ENCODE data around the gene COL4A3.

Gene COL4A3

DNA sequence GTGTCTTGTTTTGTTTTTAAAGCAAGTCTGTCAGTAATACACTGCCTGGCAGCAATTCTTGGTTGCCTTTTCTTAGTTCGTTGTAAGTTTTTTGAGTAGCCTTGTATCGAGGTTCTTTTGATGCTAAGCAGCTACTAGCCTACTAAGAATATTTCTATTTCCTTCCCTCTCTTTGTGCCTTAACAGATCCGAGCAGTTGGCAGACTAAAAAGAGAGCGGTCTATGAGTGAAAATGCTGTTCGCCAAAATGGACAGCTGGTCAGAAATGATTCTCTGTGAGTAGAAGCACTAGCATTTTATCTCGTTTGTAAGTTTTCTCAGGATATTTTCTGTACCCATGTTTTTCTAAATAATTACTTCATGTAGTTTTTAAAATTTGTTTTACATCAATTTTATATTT lies 175.7 kb downstream of the COL4A3 start:
- Histone ChIP-seq H3K36me3 (ENCODE audit: insufficient read depth, low read length) (peaks cover 47% of the 10 kb centered on the region), H3K4me2 (ENCODE audit: low read length) (no peak overlapping the region), H3K27ac (ENCODE audit: low read depth, low read length, poor library complexity, severe bottlenecking) (no peak overlapping the region), H3K9me2 (ENCODE audit: low read depth, low read length) (no peaks in the 10 kb centered on the region), H3K4me3 (ENCODE audit: low read depth, low read length, poor library complexity, severe bottlenecking) (no peak overlapping the region), H3F3A (ENCODE audit: insufficient read depth, low read length) (no peaks in the 10 kb centered on the region), H4K20me1 (ENCODE audit: insufficient read depth, low read length) (no peaks in the 10 kb centered on the region), H3K9ac (ENCODE audit: low read length) (no peak overlapping the region), H3K9me3 (ENCODE audit: low read length) (no peaks in the 10 kb centered on the region), H3K27me3 (ENCODE audit: insufficient read depth, low read length) (no peaks in the 10 kb centered on the region), H2AFZ (ENCODE audit: low read length) (no peak overlapping the region), H3K79me2 (ENCODE audit: insufficient read depth, low read length) (no peaks in the 10 kb centered on the region), H3K4me1 (ENCODE audit: insufficient read depth, low read length, severe bottlenecking) (no peaks in the 10 kb centered on the region)
- TF ChIP-seq EZH2 (IDR thresholded peaks at IDR 0.05; ENCODE audit: borderline replicate concordance, low read length): no peak
- TF ChIP-seq, protein P1, sequence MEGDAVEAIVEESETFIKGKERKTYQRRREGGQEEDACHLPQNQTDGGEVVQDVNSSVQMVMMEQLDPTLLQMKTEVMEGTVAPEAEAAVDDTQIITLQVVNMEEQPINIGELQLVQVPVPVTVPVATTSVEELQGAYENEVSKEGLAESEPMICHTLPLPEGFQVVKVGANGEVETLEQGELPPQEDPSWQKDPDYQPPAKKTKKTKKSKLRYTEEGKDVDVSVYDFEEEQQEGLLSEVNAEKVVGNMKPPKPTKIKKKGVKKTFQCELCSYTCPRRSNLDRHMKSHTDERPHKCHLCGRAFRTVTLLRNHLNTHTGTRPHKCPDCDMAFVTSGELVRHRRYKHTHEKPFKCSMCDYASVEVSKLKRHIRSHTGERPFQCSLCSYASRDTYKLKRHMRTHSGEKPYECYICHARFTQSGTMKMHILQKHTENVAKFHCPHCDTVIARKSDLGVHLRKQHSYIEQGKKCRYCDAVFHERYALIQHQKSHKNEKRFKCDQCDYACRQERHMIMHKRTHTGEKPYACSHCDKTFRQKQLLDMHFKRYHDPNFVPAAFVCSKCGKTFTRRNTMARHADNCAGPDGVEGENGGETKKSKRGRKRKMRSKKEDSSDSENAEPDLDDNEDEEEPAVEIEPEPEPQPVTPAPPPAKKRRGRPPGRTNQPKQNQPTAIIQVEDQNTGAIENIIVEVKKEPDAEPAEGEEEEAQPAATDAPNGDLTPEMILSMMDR (IDR thresholded peaks at IDR 0.05; ENCODE audit: low read length): no peak

DNA sequence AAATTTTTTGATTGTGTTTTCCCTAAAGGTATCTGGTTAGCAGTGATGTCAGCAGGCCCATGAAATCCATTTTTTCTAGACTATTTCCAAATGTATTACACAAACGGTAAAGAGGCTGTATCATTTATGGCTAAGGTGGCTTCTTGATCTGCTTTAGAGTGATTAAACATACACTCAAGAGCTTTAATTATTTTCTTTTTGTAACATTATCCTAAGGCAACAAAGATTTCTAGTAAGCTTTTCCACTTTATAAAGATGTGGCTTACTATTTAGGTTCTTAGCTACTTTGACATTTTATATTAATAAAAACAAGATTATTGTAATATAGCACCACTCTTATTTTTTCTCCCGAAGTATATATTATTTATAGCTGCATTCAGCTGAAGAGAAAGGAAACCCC lies 177.1 kb downstream of the COL4A3 start:
- H3K36me3 ChIP-seq (ENCODE audit: insufficient read depth, low read length): peaks cover 47% of the 10 kb centered on the region
- no peaks in the 10 kb centered on the region for H3K9me2 ChIP-seq (ENCODE audit: low read depth, low read length)
- no peaks in the 10 kb centered on the region for H3K9me3 ChIP-seq (ENCODE audit: low read length)
- no peaks in the 10 kb centered on the region for H3F3A ChIP-seq (ENCODE audit: insufficient read depth, low read length)
- no peak overlapping the region for H2AFZ ChIP-seq (ENCODE audit: low read length)
- H3K27me3 ChIP-seq (ENCODE audit: insufficient read depth, low read length): no peaks in the 10 kb centered on the region
- no peak overlapping the region for H3K4me3 ChIP-seq (ENCODE audit: low read depth, low read length, poor library complexity, severe bottlenecking)
- H3K9ac ChIP-seq (ENCODE audit: low read length): no peak overlapping the region
- no peaks in the 10 kb centered on the region for H4K20me1 ChIP-seq (ENCODE audit: insufficient read depth, low read length)
- H3K79me2 ChIP-seq (ENCODE audit: insufficient read depth, low read length): no peaks in the 10 kb centered on the region
- no peaks in the 10 kb centered on the region for H3K4me1 ChIP-seq (ENCODE audit: insufficient read depth, low read length, severe bottlenecking)
- TF ChIP-seq, protein P1 (IDR thresholded peaks at IDR 0.05; ENCODE audit: low read length): no peak
- TF ChIP-seq EZH2 (IDR thresholded peaks at IDR 0.05; ENCODE audit: borderline replicate concordance, low read length): no peak
- H3K4me2 ChIP-seq (ENCODE audit: low read length): no peak overlapping the region
- no peak overlapping the region for H3K27ac ChIP-seq (ENCODE audit: low read depth, low read length, poor library complexity, severe bottlenecking)

DNA sequence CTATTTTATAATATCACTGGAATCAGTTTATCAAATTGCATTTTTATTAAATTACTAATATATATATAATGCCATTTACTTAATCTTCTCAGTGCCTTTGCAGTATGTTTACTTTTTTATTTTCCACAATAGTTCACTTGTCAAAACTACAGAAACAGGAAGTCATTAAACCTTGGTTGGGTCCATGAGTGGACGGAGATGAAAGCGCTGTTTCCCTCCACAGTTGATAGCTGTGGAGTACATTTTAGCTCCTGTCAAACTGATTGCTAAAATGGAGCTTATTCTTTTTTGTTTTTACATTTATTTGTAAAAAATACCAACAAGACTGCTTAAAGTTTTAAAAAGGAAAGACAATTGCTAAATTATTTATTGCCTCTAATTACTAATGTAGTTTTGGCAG lies 179.8 kb downstream of the COL4A3 start:
- H3K9ac ChIP-seq (ENCODE audit: low read length): no peak overlapping the region
- H3K4me2 ChIP-seq (ENCODE audit: low read length): no peak overlapping the region
- no peaks in the 10 kb centered on the region for H3K9me3 ChIP-seq (ENCODE audit: low read length)
- H3K36me3 ChIP-seq (ENCODE audit: insufficient read depth, low read length): peaks cover 55% of the 10 kb centered on the region
- no peaks in the 10 kb centered on the region for H3K27me3 ChIP-seq (ENCODE audit: insufficient read depth, low read length)
- no peaks in the 10 kb centered on the region for H3K4me1 ChIP-seq (ENCODE audit: insufficient read depth, low read length, severe bottlenecking)
- no peaks in the 10 kb centered on the region for H3K9me2 ChIP-seq (ENCODE audit: low read depth, low read length)
- H4K20me1 ChIP-seq (ENCODE audit: insufficient read depth, low read length): no peaks in the 10 kb centered on the region
- H3K27ac ChIP-seq (ENCODE audit: low read depth, low read length, poor library complexity, severe bottlenecking): no peak overlapping the region
- no peak overlapping the region for H3K4me3 ChIP-seq (ENCODE audit: low read depth, low read length, poor library complexity, severe bottlenecking)
- no peaks in the 10 kb centered on the region for H3K79me2 ChIP-seq (ENCODE audit: insufficient read depth, low read length)
- H2AFZ ChIP-seq (ENCODE audit: low read length): no peak overlapping the region
- TF ChIP-seq, protein P1 (IDR thresholded peaks at IDR 0.05; ENCODE audit: low read length): no peak
- TF ChIP-seq EZH2 (IDR thresholded peaks at IDR 0.05; ENCODE audit: borderline replicate concordance, low read length): no peak
- no peaks in the 10 kb centered on the region for H3F3A ChIP-seq (ENCODE audit: insufficient read depth, low read length)

Data from OCI-LY1 (cell line).